ENCODE results near the gene MOGAT1.

Gene MOGAT1

GRCh38 chr2:222652491-222653255 lies 18.8 kb upstream of the MOGAT1 start:
- Histone ChIP-seq H3K4me1 (ENCODE audit: control insufficient read depth in 2 of 2, insufficient read depth in 1 of 2, low read depth in 1 of 2, low read length in 2 of 2) (peaks cover 0 to 2% of the 10 kb centered on the region in 2 donors), H3K27ac (replicated peaks; ENCODE audit: low read length) (no peak overlapping the region), H3K9ac (ENCODE audit: low read depth, low read length, poor library complexity) (no peak overlapping the region), H3K9me3 (replicated peaks in 1 of 2; ENCODE audit: control insufficient read depth in 2 of 2, insufficient read depth in 1 of 2, low read depth in 1 of 2, low read length in 2 of 2) (no peaks in the 10 kb centered on the region), H3K18ac (ENCODE audit: low read length) (no peak overlapping the region), H3K14ac (ENCODE audit: low read length) (no peak overlapping the region), H4K91ac (ENCODE audit: low read depth, low read length, poor library complexity) (no peak overlapping the region), H3K4me2 (ENCODE audit: insufficient read depth, low read length, poor library complexity, severe bottlenecking) (no peak overlapping the region), H3K23ac (ENCODE audit: low read depth, low read length, poor library complexity) (no peak overlapping the region), H2BK12ac (ENCODE audit: low read length) (no peak overlapping the region), H3K4ac (ENCODE audit: low read length) (no peak overlapping the region), H2BK5ac (ENCODE audit: low read length) (no peak overlapping the region), H4K8ac (ENCODE audit: low read depth, low read length) (no peak overlapping the region), H3K27me3 (ENCODE audit: control insufficient read depth in 3 of 3, insufficient read depth in 3 of 3, low read depth in 1 of 3, low read length in 3 of 3) (no peaks in the 10 kb centered on the region), H2BK120ac (ENCODE audit: low read depth, low read length) (no peak overlapping the region), H3K36me3 (replicated peaks in 1 of 2; ENCODE audit: control insufficient read depth in 2 of 2, insufficient read depth in 2 of 2, low read length in 2 of 2) (peaks cover 6 to 22% of the 10 kb centered on the region in 2 donors), H3K4me3 (ENCODE audit: low read length in 2 of 2) (no peak overlapping the region), H2AFZ (ENCODE audit: low read length) (no peak overlapping the region), H2AK5ac (ENCODE audit: low read depth, low read length) (no peak overlapping the region), H2BK15ac (ENCODE audit: low read length) (no peak overlapping the region), H3K79me1 (ENCODE audit: low read depth, low read length) (peaks cover 6% of the 10 kb centered on the region)
- WGBS, 2 donors (ENCODE audit: extremely low coverage in 2 of 2, insufficient read length in 2 of 2, insufficient replicate concordance in 1 of 2), result no CpG with 5 or more reads among the region's 8 CpGs
- no peak for DNase-seq (ENCODE audit: low spot score)

- Histone ChIP-seq H3K4me2 (ENCODE audit: insufficient read depth, low read length, poor library complexity, severe bottlenecking) (no peak overlapping the region), H3K27ac (replicated peaks; ENCODE audit: low read length) (no peak overlapping the region), H2AFZ (ENCODE audit: low read length) (no peak overlapping the region), H3K4ac (ENCODE audit: low read length) (no peak overlapping the region), H3K4me3 (ENCODE audit: low read length in 2 of 2) (no peak overlapping the region), H3K36me3 (replicated peaks in 1 of 2; ENCODE audit: control insufficient read depth in 2 of 2, insufficient read depth in 2 of 2, low read length in 2 of 2) (peaks cover 3 to 16% of the 10 kb centered on the region in 2 donors), H3K4me1 (ENCODE audit: control insufficient read depth in 2 of 2, insufficient read depth in 1 of 2, low read depth in 1 of 2, low read length in 2 of 2) (peaks cover 0 to 2% of the 10 kb centered on the region in 2 donors), H4K8ac (ENCODE audit: low read depth, low read length) (no peak overlapping the region), H2BK15ac (ENCODE audit: low read length) (no peak overlapping the region), H3K27me3 (ENCODE audit: control insufficient read depth in 3 of 3, insufficient read depth in 3 of 3, low read depth in 1 of 3, low read length in 3 of 3) (no peaks in the 10 kb centered on the region), H2BK5ac (ENCODE audit: low read length) (no peak overlapping the region), H4K91ac (ENCODE audit: low read depth, low read length, poor library complexity) (no peak overlapping the region), H3K9me3 (replicated peaks in 1 of 2; ENCODE audit: control insufficient read depth in 2 of 2, insufficient read depth in 1 of 2, low read depth in 1 of 2, low read length in 2 of 2) (no peaks in the 10 kb centered on the region), H2BK120ac (ENCODE audit: low read depth, low read length) (no peak overlapping the region), H3K23ac (ENCODE audit: low read depth, low read length, poor library complexity) (no peak overlapping the region), H3K18ac (ENCODE audit: low read length) (no peak overlapping the region), H3K14ac (ENCODE audit: low read length) (no peak overlapping the region), H3K9ac (ENCODE audit: low read depth, low read length, poor library complexity) (no peak overlapping the region), H2AK5ac (ENCODE audit: low read depth, low read length) (no peak overlapping the region), H3K79me1 (ENCODE audit: low read depth, low read length) (peaks cover 6% of the 10 kb centered on the region), H2BK12ac (ENCODE audit: low read length) (no peak overlapping the region)
- no peak for DNase-seq (ENCODE audit: low spot score)
Observed at GRCh38 chr2:222653280-222653679, 18.2 kb upstream of the MOGAT1 start.

- H2BK15ac ChIP-seq (ENCODE audit: low read length), result no peak within 1 kb of the TSS
- peak within 1 kb of the TSS; percentile 96 for H3K9ac ChIP-seq (ENCODE audit: low read depth, low read length, poor library complexity)
- H3K18ac ChIP-seq (ENCODE audit: low read length), result peak within 1 kb of the TSS; percentile 90
- H3K4ac ChIP-seq (ENCODE audit: low read length), result no peak within 1 kb of the TSS
- H4K91ac ChIP-seq (ENCODE audit: low read depth, low read length, poor library complexity), result no peak within 1 kb of the TSS
- DNase-seq (ENCODE audit: low spot score), result peak; percentile 95
- no peak within 1 kb of the TSS for H2BK120ac ChIP-seq (ENCODE audit: low read depth, low read length)
- peaks cover 6% of the 10 kb centered on the region for H3K79me1 ChIP-seq (ENCODE audit: low read depth, low read length)
- H2BK5ac ChIP-seq (ENCODE audit: low read length), result no peak within 1 kb of the TSS
- H2AK5ac ChIP-seq (ENCODE audit: low read depth, low read length), result no peak within 1 kb of the TSS
- no peaks in the 10 kb centered on the region for H3K27me3 ChIP-seq (ENCODE audit: control insufficient read depth in 3 of 3, insufficient read depth in 3 of 3, low read depth in 1 of 3, low read length in 3 of 3)
- peak within 1 kb of the TSS; percentile 79 to 98 for H3K4me3 ChIP-seq (ENCODE audit: low read length in 2 of 2)
- H3K27ac ChIP-seq (replicated peaks; ENCODE audit: low read length), result no peak within 1 kb of the TSS
- peaks cover 0 to 6% of the 10 kb centered on the region in 2 donors for H3K36me3 ChIP-seq (replicated peaks in 1 of 2; ENCODE audit: control insufficient read depth in 2 of 2, insufficient read depth in 2 of 2, low read length in 2 of 2)
- WGBS, 2 donors (ENCODE audit: extremely low coverage in 2 of 2, insufficient read length in 2 of 2, insufficient replicate concordance in 1 of 2), result no CpG with 5 or more reads among the region's 45 CpGs
- peaks cover 0 to 2% of the 10 kb centered on the region in 2 donors for H3K4me1 ChIP-seq (ENCODE audit: control insufficient read depth in 2 of 2, insufficient read depth in 1 of 2, low read depth in 1 of 2, low read length in 2 of 2)
- no peaks in the 10 kb centered on the region for H3K9me3 ChIP-seq (replicated peaks in 1 of 2; ENCODE audit: control insufficient read depth in 2 of 2, insufficient read depth in 1 of 2, low read depth in 1 of 2, low read length in 2 of 2)
- H4K8ac ChIP-seq (ENCODE audit: low read depth, low read length), result no peak within 1 kb of the TSS
- peak within 1 kb of the TSS; percentile 77 for H3K4me2 ChIP-seq (ENCODE audit: insufficient read depth, low read length, poor library complexity, severe bottlenecking)
- H3K14ac ChIP-seq (ENCODE audit: low read length), result peak within 1 kb of the TSS; percentile 2
- peak within 1 kb of the TSS; percentile 87 for H2AFZ ChIP-seq (ENCODE audit: low read length)
- H3K23ac ChIP-seq (ENCODE audit: low read depth, low read length, poor library complexity), result no peak within 1 kb of the TSS
- H2BK12ac ChIP-seq (ENCODE audit: low read length), result no peak within 1 kb of the TSS
Observed at GRCh38 chr2:222655787-222656525, 15.5 kb upstream of the MOGAT1 start, which contains the start of gene FARSB. Gene FARSB (minus strand): TSS chr2:222656092. CDS start chr2:222656073, 19 bp downstream.
